EH (cell line): ENCODE results near the gene ATAD3C.
A peak's percentile ranks its signal among the peaks of the same experiment; 100 is the strongest.
"Not testable (repeated sequence)": the region's sequence is repeated elsewhere in the genome, so short reads cannot be mapped to it uniquely, and the experiment has no call there.

Source experiments
- DNase-seq: peaks from one replicate; pipeline ENCODE4 v3.0.0-alpha.2; 2015; ENCODE audit warnings: low read depth

Gene ATAD3C

GRCh38 chr1:1472053-1472876 is 22.8 kb downstream of the ATAD3C start:
- DNase-seq = peak; percentile 7

- DNase-seq = not testable (repeated sequence)
These were observed 26.5 kb downstream of the ATAD3C start for GRCh38 chr1:1476011-1476410.

- no peak for DNase-seq
These were observed 27.7 kb downstream of the ATAD3C start for GRCh38 chr1:1477206-1477605.

- DNase-seq = no peak
These were observed 30.3 kb downstream of the ATAD3C start for GRCh38 chr1:1479547-1480487.

DNA sequence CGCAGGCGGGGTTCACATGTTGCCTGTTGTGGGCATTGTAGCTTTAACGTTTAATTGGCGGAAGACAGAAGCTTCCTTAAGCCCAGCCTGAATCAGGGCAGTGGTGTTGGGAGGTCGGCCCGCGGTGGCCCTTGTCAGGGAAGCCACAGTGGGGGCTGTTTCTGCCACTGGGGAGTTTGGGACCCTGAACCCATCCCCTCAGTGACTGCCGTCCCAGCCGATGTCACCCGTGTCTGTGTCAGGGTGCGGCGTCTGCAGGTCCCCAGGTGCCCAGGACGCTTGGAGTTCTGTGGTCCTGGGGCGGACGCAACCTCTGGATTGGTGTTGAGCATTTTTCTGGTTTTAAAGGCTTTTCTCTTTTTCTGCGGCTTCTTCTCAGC is 31.0 kb downstream of the ATAD3C start:
- not testable (repeated sequence) for DNase-seq

- DNase-seq = not testable (repeated sequence)
These were observed 32.3 kb downstream of the ATAD3C start for GRCh38 chr1:1481811-1482210.

DNA sequence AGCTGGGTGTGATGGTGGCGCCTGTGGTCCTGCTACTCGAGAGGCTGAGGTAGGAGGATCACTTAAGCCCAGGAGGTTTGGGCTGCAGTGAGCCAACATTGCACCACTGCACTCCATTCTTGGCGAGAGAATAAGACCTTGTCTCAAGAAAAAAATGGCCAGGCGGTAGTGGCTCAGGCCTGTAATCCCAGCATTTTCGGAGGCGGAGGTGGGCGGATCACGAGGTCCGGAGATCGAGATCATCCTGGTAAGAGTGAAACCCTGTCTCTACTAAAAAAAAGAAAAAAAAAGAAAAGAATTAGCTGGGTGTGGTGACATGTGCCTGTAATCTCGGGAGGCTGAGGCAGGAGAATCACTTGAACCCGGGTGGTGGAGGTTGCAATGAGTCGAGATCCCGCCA is 33.4 kb downstream of the ATAD3C start:
- DNase-seq = no peak

GRCh38 chr1:1483714-1484113 is 34.2 kb downstream of the ATAD3C start:
- no peak for DNase-seq

DNA sequence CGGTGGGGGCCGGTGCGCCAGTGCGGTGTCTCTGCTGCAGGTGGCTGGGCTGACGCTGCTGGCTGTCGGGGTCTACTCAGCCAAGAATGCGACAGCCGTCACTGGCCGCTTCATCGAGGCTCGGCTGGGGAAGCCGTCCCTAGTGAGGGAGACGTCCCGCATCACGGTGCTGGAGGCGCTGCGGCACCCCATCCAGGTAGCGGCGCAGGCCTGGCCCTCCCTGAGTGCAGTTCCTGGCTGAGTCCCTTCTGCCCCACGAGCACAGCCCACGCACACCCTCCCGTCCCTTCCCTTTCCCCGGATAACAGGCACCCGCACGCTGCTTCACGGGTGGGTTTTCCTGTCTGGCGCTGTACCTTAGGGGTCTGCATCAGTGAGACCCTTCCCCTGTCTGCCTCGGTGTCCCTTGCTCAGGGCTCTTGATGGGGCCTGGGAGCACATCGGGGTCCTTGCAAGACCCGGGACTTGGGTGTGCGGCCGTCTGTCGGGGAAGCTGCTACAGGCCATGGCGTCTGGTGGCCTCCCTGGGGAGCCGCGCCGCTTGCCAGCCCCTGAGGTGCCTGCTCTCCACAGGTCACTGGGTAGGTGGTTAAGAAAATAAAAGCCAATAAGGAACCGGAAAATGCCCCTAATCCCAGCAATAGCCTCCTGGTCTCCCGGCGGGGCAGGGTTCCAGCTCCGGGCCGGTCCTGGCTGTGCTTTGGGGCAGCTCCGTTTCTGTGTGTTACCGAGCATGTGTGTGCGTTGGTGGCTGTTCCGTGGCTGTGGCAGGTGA is 35.7 kb downstream of the ATAD3C start:
- not testable (repeated sequence) for DNase-seq

GRCh38 chr1:1485755-1486317 is 36.3 kb downstream of the ATAD3C start:
- not testable (repeated sequence) for DNase-seq

DNA sequence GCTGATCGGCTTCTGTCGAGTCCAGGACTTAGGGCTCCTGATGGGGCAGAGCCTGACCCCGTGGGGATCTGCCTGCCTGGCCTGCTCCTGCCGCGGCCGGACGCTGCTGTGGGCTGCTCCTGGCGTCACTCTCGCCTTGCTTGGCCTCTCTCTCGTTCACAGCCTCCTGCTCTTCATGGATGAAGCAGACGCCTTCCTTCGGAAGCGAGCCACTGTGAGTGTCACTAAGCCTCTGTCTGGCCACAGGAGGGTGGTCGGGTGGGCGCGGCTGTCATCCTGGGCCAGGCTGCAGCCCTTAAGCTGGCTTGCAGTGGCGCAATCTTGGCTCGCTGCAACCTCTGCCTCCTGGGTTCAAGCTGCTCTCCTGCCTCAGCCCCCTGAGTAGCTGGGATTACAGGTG is 38.2 kb downstream of the ATAD3C start:
- no peak for DNase-seq

DNA sequence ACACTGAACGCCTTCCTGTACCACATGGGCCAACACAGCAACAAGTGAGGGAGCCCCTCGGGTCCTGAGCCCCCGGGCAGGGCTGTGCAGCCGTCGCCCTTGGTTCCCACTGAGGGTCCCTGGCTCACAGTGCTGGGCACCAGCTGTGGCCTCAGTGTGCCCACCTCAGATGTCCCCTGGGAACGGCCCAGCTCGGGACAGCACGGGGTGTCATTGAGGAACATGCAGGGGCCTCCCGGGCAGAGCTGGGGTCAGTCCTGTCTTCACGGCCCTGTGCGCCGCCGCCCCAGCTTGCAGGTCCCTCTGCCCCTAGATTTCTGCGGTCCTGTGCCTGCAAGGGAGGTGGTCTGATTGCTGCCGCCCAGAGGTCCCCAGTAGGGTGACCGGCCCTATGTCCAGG is 39.7 kb downstream of the ATAD3C start:
- DNase-seq = no peak

GRCh38 chr1:1489861-1490260 is 40.4 kb downstream of the ATAD3C start:
- no peak for DNase-seq

DNA sequence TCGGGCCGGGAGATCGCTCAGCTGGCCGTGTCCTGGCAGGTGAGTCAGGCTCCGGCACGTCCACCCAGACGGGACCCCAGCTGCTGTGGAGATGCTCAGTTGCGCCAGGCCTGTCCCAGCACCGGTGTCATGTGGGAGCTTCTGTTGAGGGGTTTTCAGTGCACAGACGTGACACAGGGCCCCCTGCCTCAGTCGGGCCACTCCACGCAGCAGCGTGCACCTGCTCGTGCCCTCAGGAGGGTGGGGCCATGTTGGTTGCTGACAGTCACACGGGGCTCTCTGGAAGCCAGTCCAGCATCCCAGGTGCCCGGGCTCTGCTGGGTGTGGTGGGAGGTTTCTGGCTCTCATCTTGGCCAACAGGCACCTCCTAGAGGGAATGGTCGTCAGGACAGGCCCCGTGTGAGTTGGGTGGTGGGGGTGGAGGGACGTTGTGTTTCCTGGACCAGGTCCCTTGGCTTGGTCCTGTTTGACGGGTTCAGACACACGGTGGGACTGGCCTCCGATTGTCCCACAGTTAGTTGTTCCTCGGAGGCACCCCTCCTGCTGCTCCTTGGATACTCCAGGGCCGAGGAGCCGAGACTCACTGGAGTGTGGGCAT is 41.2 kb downstream of the ATAD3C start:
- DNase-seq = no peak

- DNase-seq = no peak
These were observed 42.1 kb downstream of the ATAD3C start for GRCh38 chr1:1491601-1492000.

- DNase-seq = not testable (repeated sequence)
These were observed 44.8 kb downstream of the ATAD3C start for GRCh38 chr1:1494311-1494710.

DNA sequence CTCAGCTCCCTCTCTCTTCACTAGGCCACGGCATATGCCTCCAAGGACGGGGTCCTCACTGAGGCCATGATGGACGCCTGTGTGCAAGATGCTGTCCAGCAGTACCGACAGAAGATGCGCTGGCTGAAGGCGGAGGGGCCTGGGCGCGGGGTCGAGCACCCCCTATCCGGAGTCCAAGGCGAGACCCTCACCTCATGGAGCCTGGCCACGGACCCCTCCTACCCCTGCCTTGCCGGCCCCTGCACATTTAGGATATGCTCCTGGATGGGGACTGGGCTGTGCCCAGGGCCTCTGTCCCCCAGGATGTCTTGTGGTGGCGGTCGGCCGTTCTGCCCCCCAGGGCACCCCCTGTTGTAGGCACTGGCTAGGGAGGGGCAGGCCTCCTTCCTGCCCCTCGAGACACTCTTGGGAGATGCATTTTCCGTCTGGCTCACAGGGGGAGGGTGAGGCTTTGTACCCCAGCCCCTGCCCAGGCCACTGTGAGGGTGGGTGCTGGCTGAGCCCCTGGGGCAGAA is 46.0 kb downstream of the ATAD3C start:
- DNase-seq = not testable (repeated sequence)

DNA sequence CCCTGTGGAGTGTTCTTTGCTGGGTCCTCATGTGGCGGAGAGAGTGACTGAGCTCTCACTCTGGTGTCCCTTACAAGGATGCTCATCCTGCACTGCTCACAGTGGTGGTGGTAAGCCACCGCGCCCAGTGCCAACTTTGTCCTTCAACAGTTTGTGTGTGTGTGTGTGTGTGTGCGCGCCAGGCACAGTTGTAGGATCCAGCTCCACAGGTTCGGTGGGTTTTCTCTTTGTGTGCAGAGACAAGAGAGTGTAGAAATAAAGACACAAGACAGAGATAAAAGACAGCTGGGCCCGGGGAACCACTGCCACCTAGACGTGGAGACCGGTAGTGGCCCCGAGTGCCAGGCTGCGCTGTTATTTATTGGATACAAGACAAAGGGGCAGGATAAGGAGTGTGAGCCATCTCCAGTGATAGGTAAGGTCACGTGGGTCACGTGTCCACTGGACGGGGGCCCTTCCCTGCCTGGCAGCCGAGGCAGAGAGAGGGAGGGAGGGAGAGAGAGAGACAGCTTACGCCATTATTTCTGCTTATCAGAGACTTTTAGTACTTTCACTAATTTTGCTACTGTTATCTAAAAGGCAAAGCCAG is 55.4 kb downstream of the ATAD3C start:
- peak; percentile 59 for DNase-seq

DNA sequence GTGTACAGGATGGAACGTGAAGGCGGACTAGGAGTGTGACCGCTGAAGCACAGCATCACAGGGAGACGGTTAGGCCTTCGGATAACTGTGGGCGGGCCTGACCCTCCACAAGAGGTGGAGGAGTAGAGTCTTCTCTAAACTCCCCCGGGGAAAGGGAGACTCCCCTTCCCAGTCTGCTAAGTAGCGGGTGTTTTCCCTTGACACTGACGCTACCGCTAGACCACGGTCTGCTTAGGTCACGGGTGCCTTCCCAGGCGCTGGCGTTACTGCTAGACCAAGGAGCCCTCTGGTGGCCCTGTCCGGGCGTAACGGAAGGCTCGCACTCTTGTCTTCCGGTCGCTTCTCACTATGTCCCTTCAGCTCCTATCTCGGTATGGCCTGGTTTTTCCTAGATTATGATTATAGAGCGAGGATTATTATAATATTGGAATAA is 55.9 kb downstream of the ATAD3C start:
- peak; percentile 48 for DNase-seq

GRCh38 chr1:1505801-1506200 is 56.3 kb downstream of the ATAD3C start:
- not testable (repeated sequence) for DNase-seq

DNA sequence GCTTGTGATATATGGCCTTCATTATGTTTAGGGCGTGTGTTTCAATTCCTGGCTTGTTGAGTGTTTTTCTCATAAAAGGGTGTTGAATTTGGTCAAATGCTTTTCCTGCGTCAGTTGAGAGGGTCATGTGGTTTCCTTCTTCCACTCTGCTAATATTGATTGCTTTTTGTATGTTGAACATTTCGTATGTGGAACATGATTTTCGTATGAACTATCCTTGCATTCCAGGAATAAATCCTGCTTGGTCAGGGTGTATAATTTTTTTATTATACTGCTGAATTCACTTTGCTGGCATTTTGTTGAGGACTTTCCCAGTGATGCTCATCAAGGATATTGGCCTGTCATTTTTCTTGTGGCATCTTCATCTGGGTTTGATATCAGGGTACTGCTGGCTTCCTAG is 57.8 kb downstream of the ATAD3C start:
- no peak for DNase-seq
